Measurements from ENCODE around the gene ROBO4.

DNA sequence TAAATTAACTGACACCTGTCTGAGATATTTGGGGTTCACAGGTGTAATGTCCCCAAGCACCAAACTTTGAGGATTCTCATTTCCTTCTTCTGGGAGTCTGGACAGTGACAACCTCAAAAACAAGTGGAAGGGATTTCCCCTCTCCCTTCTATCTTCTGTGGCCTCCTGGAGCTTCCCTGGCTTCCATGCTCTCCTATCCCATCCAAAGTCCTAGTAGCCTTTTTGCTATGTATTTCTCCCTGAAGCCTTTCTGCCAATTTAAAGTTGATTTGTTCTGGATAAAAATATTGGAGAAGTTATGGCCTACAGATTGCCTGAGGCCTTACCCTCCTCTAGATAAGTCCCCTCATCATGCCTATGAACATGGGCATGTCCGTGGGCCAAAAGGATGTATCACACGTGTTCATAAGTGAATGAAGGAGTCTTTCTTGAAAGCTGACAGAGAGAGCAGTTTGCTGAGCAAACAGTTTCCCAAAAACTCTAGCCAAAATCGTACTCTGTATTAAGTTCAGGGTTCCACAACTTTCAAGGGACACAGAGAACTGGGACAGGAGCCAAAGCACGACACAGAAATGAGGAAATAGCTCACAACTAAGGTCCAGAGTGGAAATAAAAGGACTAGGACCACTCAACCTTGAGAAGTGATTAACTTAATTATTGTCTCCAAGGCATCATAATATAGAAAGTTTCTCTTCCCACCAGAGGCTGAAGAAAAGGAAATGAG is 31.4 kb upstream of the ROBO4 start:
- TF ChIP-seq, protein P1, sequence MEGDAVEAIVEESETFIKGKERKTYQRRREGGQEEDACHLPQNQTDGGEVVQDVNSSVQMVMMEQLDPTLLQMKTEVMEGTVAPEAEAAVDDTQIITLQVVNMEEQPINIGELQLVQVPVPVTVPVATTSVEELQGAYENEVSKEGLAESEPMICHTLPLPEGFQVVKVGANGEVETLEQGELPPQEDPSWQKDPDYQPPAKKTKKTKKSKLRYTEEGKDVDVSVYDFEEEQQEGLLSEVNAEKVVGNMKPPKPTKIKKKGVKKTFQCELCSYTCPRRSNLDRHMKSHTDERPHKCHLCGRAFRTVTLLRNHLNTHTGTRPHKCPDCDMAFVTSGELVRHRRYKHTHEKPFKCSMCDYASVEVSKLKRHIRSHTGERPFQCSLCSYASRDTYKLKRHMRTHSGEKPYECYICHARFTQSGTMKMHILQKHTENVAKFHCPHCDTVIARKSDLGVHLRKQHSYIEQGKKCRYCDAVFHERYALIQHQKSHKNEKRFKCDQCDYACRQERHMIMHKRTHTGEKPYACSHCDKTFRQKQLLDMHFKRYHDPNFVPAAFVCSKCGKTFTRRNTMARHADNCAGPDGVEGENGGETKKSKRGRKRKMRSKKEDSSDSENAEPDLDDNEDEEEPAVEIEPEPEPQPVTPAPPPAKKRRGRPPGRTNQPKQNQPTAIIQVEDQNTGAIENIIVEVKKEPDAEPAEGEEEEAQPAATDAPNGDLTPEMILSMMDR (IDR thresholded peaks at IDR 0.05) = no peak
- TF ChIP-seq POLR2A (IDR thresholded peaks at IDR 0.05) (no peak), EP300 (IDR thresholded peaks at IDR 0.05; ENCODE audit: low read depth) (no peak)
